PC-3 (cell line): ENCODE results near the gene FSTL3. TPM values are rescaled to one million over a fixed set of nuclear protein-coding genes. Genes with fewer than 3 reads are reported as not detected.

ENCODE experiments used
- ATAC-seq: fragments of 200-7000 bp; cut with Tn5 transposase; 2 replicates; pipeline ENCODE4 v1.9.1; 2020; ENCODE audit warnings: mild to moderate bottlenecking, moderate library complexity
- BruUV-seq: library from RNA; stranded (reverse); fragments of 400-500 nt; replicated peaks from 2 replicates; lab custom pipeline; 2021; lab: Mats Ljungman, UMichigan
- CTCF ChIA-PET: fragments of 300-600 bp; sonication (Branson Sonifier 250); formaldehyde crosslinking; loops from one replicate; lab custom pipeline; 2022; ENCODE audit warnings: antibody characterized with exemption; lab: Charles Lee
- POLR2A ChIA-PET: fragments of 300-600 bp; sonication (Branson Sonifier 250); formaldehyde crosslinking; loops from one replicate; lab custom pipeline; 2022; ENCODE audit warnings: antibody characterized with exemption; ENCODE audit not compliant: unreplicated experiment; lab: Charles Lee
- DNase-seq: peaks from one replicate; pipeline ENCODE4 v3.0.0-alpha.2; 2015
- H2AFZ ChIP-seq: fragments of 300-600 bp; sonication (generic); 2 replicates; pipeline ENCODE4 v1.6.0; 2016; ENCODE audit warnings: antibody characterized with exemption, low read length
- H3F3A ChIP-seq: fragments of 300-600 bp; sonication (generic); one replicate; pipeline ENCODE4 v1.6.0; 2017; ENCODE audit warnings: antibody characterized with exemption, low read length, control low read depth, mild to moderate bottlenecking; ENCODE audit not compliant: unreplicated experiment
- H3K27ac ChIP-seq: fragments of 300-600 bp; sonication (generic); 2 replicates; pipeline ENCODE4 v1.5.1; 2016; ENCODE audit warnings: mild to moderate bottlenecking, low read length
- H3K27me3 ChIP-seq: fragments of 300-600 bp; sonication (generic); 2 replicates; pipeline ENCODE4 v1.6.1; 2016; ENCODE audit warnings: low read length, mixed read lengths
- H3K36me3 ChIP-seq: fragments of 300-600 bp; sonication (generic); 2 replicates; pipeline ENCODE4 v1.6.1; 2016; ENCODE audit warnings: low read depth, mixed run types, low read length, mixed read lengths
- H3K4me1 ChIP-seq: fragments of 300-600 bp; sonication (generic); 2 replicates; pipeline ENCODE4 v1.5.1; 2016; ENCODE audit warnings: low read length; ENCODE audit not compliant: insufficient read depth
- H3K4me2 ChIP-seq: fragments of 300-600 bp; sonication (generic); 2 replicates; pipeline ENCODE4 v1.6.0; 2016; ENCODE audit warnings: low read length
- H3K4me3 ChIP-seq: fragments of 300-600 bp; sonication (generic); 2 replicates; pipeline ENCODE4 v1.5.1; 2016; ENCODE audit warnings: mild to moderate bottlenecking, low read length, mixed read lengths
- H3K79me2 ChIP-seq: fragments of 300-600 bp; sonication (generic); 2 replicates; pipeline ENCODE4 v1.6.1; 2017; ENCODE audit warnings: low read length, mixed read lengths
- H3K9ac ChIP-seq: fragments of 300-600 bp; sonication (generic); 2 replicates; pipeline ENCODE4 v1.6.0; 2016; ENCODE audit warnings: mild to moderate bottlenecking, low read length
- H3K9me2 ChIP-seq: fragments of 300-600 bp; sonication (generic); replicated peaks from 2 replicates; pipeline ENCODE4 v1.6.1; 2016; ENCODE audit warnings: mixed run types, low read length, mixed read lengths
- H3K9me3 ChIP-seq: fragments of 300-600 bp; sonication (generic); 2 replicates; pipeline ENCODE4 v1.6.1; 2016; ENCODE audit warnings: low read length, mixed read lengths
- H4K20me1 ChIP-seq: fragments of 300-600 bp; sonication (generic); 2 replicates; pipeline ENCODE4 v1.6.1; 2016; ENCODE audit warnings: low read length, mixed read lengths
- CTCF ChIP-seq: fragments of 300-600 bp; sonication (generic); conservative IDR thresholded peaks from 2 replicates; pipeline ENCODE4 v1.5.1; 2017; ENCODE audit warnings: antibody characterized with exemption, low read depth, mild to moderate bottlenecking, low read length
- EZH2 ChIP-seq: fragments of 300-600 bp; sonication (generic); IDR thresholded peaks from one replicate; pipeline ENCODE4 v1.6.1; 2017; ENCODE audit warnings: antibody characterized with exemption, mild to moderate bottlenecking, low read length; ENCODE audit not compliant: unreplicated experiment
- EZH2phosphoT487 ChIP-seq: fragments of 300-600 bp; sonication (generic); IDR thresholded peaks from 2 replicates; pipeline ENCODE4 v1.6.1; 2018; ENCODE audit warnings: mild to moderate bottlenecking, antibody characterized with exemption, low read length, borderline replicate concordance
- intact Hi-C: fragments of 100-400 bp; cut with micrococcal nuclease; formaldehyde crosslinking; loops from 2 replicates; pipeline ENCODE4 v1.9.0; 2023
- total RNA-seq: library from RNA; depleted of rRNA; stranded (reverse); fragments of >200 nt; gene quantifications from 2 replicates; pipeline ENCODE4 v1.2.3, GENCODE V29; 2014

The FSTL3 gene
- total RNA-seq, 1 experiment from 2014 or later = 53.3 TPM

GRCh38 chr19:651114-651818, 24.9 kb upstream of the FSTL3 start:
- no peak overlapping the region for H3K9ac ChIP-seq
- H3K9me3 ChIP-seq = no peaks in the 10 kb centered on the region
- DNase-seq (no peak), ATAC-seq (no peak)
- H3K4me1 ChIP-seq = no peaks in the 10 kb centered on the region
- H3K79me2 ChIP-seq = peaks cover 37% of the 10 kb centered on the region
- intact Hi-C loops = no loop called here
- no peak overlapping the region for H3K4me2 ChIP-seq
- no peak for TF ChIP-seq EZH2
- no peak for TF ChIP-seq EZH2phosphoT487
- peaks cover 6% of the 10 kb centered on the region; the same call in 1 of the 2 replicates for H4K20me1 ChIP-seq
- no peaks in the 10 kb centered on the region for H3F3A ChIP-seq
- CTCF ChIA-PET = no interaction called here
- H3K4me3 ChIP-seq = no peak overlapping the region
- no peaks in the 10 kb centered on the region for H3K9me2 ChIP-seq
- no TSS peak for BruUV-seq
- no peak overlapping the region for H3K27ac ChIP-seq
- POLR2A ChIA-PET = no interaction called here
- H3K27me3 ChIP-seq = no peaks in the 10 kb centered on the region
- H2AFZ ChIP-seq = no peak overlapping the region
- H3K36me3 ChIP-seq = no peaks in the 10 kb centered on the region

GRCh38 chr19:651991-652390, 24.2 kb upstream of the FSTL3 start:
- Histone ChIP-seq H3K9ac (no peak overlapping the region), H3K79me2 (peaks cover 44% of the 10 kb centered on the region), H3K4me3 (no peak overlapping the region), H3K36me3 (no peaks in the 10 kb centered on the region), H3K9me2 (no peaks in the 10 kb centered on the region), H3K4me2 (no peak overlapping the region), H3K27ac (no peak overlapping the region), H3F3A (no peaks in the 10 kb centered on the region), H3K4me1 (no peaks in the 10 kb centered on the region), H2AFZ (no peak overlapping the region), H3K9me3 (no peaks in the 10 kb centered on the region), H3K27me3 (no peaks in the 10 kb centered on the region), H4K20me1 (peaks cover 10% of the 10 kb centered on the region; the same call in 1 of the 2 replicates)
- DNase-seq (no peak), ATAC-seq (no peak)
- ChIA-PET CTCF (no interaction called here), POLR2A (no interaction called here)
- intact Hi-C loops = no loop called here
- no peak for TF ChIP-seq EZH2
- TF ChIP-seq EZH2phosphoT487 = no peak
- TF ChIP-seq CTCF = no peak
- no TSS peak for BruUV-seq

GRCh38 chr19:652467-653389, 23.5 kb upstream of the FSTL3 start:
- H3K36me3 ChIP-seq = no peaks in the 10 kb centered on the region
- H3K9me2 ChIP-seq = no peaks in the 10 kb centered on the region
- intact Hi-C loops = no loop called here
- H4K20me1 ChIP-seq = peaks cover 17% of the 10 kb centered on the region; the same call in 1 of the 2 replicates
- H3K27me3 ChIP-seq = no peaks in the 10 kb centered on the region
- no peak overlapping the region for H3K27ac ChIP-seq
- no peak overlapping the region for H3K4me2 ChIP-seq
- no peaks in the 10 kb centered on the region for H3F3A ChIP-seq
- no peaks in the 10 kb centered on the region for H3K9me3 ChIP-seq
- TF ChIP-seq EZH2phosphoT487 (no peak), CTCF (no peak), EZH2 (no peak)
- no peak for DNase-seq
- no peak overlapping the region for H2AFZ ChIP-seq
- no TSS peak for BruUV-seq
- ChIA-PET POLR2A (no interaction called here), CTCF (no interaction called here)
- no peak overlapping the region for H3K4me3 ChIP-seq
- ATAC-seq = no peak
- H3K4me1 ChIP-seq = no peaks in the 10 kb centered on the region
- no peak overlapping the region for H3K9ac ChIP-seq
- peaks cover 52% of the 10 kb centered on the region for H3K79me2 ChIP-seq
